GM19193 (cell line): ENCODE measurements around the gene LMX1A.

Source experiments
- POLR2A ChIP-seq: IDR thresholded peaks from 4 replicates; pipeline ENCODE4 v1.6.1; 2011; ENCODE audit not compliant: insufficient read depth, insufficient read length; ENCODE audit errors: extremely low read depth

Gene LMX1A

GRCh38 chr1:165355977-165356811, at the start of gene LMX1A:
TSS of gene LMX1A (minus strand) at chr1:165356715. CDS start at chr1:165355559, 1,156 bp downstream.
- no peak for TF ChIP-seq POLR2A

- TF ChIP-seq POLR2A = no peak
Observed at GRCh38 chr1:165403835-165404482, 47.4 kb upstream of the LMX1A start.

- TF ChIP-seq POLR2A = no peak
Observed at GRCh38 chr1:165402517-165403111, 46.1 kb upstream of the LMX1A start.

GRCh38 chr1:165397944-165398343, 41.4 kb upstream of the LMX1A start:
- TF ChIP-seq POLR2A = no peak

- TF ChIP-seq POLR2A = no peak
Observed at GRCh38 chr1:165395901-165396300, 39.4 kb upstream of the LMX1A start.

GRCh38 chr1:165395478-165395877, 39.0 kb upstream of the LMX1A start:
- no peak for TF ChIP-seq POLR2A

- no peak for TF ChIP-seq POLR2A
Observed at GRCh38 chr1:165392634-165393571, 36.4 kb upstream of the LMX1A start.

GRCh38 chr1:165389609-165390008, 33.1 kb upstream of the LMX1A start:
- no peak for TF ChIP-seq POLR2A

GRCh38 chr1:165387961-165388360, 31.4 kb upstream of the LMX1A start:
- no peak for TF ChIP-seq POLR2A

- TF ChIP-seq POLR2A = no peak
Observed at GRCh38 chr1:165387505-165387904, 31.0 kb upstream of the LMX1A start.

GRCh38 chr1:165383599-165384405, 27.3 kb upstream of the LMX1A start:
- no peak for TF ChIP-seq POLR2A

- no peak for TF ChIP-seq POLR2A
Observed at GRCh38 chr1:165383067-165383466, 26.6 kb upstream of the LMX1A start.

GRCh38 chr1:165381745-165382505, 25.4 kb upstream of the LMX1A start:
- TF ChIP-seq POLR2A = no peak
